Activated T-cell treated with anti-CD3 and anti-CD28 coated beads for 4 hours (primary cell): ENCODE measurements around the gene NSUN5.
"Not testable (repeated sequence)": the region's sequence is repeated elsewhere in the genome, so short reads cannot be mapped to it uniquely, and the experiment has no call there.

ENCODE experiments used
- DNase-seq: peaks from one replicate; pipeline ENCODE4 v3.0.0-alpha.2; 2020

The NSUN5 gene

GRCh38 chr7:73266719-73267368, 41.8 kb downstream of the NSUN5 start:
- not testable (repeated sequence) for DNase-seq

DNA sequence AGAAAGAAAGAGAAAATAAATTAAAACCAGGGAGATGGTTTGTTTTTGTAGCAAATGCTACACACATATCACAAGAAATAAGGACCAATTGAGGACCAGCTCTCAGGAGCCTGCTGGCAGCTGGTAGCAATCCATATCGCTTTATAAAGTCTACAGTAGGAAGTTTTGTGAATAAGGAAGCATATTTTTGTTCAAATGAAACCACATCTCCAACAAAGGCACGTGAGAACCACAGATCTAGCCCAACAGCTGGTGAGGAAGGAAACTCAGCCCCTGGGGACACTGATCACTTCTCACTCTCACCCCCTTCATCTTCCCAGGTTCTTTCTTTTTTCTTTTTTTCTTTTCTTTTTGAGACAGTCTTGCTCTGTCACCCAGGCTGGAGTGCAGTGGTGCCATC, 46.2 kb downstream of the NSUN5 start:
- DNase-seq, result not testable (repeated sequence)
